Measurements from ENCODE around the gene FAM234A.

FAM234A gene

DNA sequence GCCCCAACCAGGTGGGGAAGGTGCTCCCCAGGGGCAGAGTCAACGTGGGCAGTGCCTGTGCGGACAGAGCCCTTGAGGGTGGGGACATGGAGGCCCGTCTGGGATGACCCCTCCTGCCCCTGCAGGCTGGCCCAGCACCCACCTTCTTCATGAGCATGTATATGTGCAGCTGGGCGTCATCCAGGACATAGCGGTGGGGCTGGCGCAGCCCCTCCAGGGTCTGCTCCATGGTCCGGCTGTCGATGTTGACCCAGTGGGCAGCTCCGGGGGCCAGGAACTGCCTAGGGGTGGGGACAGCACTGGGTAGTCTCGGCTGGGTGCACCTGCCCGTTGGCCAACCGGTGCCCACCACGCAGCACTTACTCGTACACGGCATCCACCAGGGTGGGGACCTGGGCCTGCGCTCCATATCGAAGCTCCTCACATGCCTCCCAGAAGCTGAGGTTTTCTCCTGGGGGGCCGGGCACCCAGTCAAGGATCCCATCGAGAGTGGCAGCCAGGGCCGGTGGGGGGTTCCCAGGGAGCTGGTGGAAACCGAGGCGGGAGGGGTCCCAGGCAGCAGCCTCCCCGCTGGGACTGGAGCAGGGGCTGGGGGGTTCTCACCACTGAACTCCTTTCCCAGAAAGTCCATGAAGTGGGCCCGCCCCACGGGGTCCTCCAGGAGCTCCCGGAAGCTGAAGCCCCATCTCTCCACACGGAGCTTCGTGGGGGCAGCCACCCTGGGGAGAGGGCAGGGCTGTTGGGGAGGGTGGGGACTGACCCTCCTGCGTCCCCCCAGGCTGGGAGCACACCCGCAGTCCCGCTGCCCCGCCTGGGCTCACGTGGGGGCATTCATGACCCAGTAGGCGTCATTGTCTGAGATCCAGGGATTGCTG lies 36.0 kb downstream of the FAM234A start:
- H3K4me3 ChIP-seq (ENCODE audit: low read length), result no peak overlapping the region
- TF ChIP-seq, protein P1, sequence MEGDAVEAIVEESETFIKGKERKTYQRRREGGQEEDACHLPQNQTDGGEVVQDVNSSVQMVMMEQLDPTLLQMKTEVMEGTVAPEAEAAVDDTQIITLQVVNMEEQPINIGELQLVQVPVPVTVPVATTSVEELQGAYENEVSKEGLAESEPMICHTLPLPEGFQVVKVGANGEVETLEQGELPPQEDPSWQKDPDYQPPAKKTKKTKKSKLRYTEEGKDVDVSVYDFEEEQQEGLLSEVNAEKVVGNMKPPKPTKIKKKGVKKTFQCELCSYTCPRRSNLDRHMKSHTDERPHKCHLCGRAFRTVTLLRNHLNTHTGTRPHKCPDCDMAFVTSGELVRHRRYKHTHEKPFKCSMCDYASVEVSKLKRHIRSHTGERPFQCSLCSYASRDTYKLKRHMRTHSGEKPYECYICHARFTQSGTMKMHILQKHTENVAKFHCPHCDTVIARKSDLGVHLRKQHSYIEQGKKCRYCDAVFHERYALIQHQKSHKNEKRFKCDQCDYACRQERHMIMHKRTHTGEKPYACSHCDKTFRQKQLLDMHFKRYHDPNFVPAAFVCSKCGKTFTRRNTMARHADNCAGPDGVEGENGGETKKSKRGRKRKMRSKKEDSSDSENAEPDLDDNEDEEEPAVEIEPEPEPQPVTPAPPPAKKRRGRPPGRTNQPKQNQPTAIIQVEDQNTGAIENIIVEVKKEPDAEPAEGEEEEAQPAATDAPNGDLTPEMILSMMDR (conservative IDR thresholded peaks at IDR 0.05; ENCODE audit: low read depth, low read length), result no peak
- no peak for DNase-seq (ENCODE audit: low read depth)

DNA sequence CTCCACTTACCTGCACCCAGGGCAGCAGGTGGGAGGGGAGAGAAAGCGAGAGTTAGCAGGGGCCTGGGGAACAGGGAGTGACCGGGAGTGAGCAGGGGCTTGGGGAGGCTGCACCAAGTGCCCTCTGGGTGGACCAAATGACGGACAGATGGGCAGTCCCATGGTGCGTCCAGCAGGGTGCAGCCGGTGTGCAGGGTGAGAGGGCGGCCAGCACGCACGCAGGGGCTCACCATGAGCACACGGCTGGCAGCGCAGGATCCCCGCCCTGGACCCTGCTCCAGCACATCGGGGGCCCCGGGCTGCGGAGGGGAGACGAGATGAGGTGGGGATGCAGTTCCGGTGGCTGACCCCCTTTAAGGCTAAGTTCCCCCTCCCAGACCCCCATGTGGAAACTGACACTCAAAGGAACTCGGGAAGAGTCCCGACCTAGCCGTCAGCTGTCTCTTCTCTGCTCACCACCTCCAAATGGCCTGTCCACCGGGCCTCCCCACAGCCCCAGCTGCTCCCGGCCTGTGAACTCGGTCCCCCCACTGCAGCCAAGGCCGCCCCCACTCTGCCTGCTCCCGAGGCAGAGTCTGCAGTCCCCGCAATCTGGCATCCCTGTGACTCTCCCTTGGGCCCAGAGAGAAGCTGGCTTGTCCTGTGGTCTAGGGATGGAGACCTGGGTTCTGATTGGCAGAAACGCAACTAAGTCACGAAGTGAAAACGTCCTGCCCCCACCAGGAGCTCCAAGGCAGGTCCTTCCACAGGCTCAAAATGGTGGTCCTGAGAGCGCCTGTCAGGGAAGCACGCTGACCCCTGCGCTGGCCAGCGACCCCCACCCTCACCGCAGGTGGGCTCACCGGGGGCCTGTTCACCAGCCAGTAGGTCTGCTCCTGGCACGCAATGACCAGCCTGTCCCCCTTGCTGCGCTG lies 38.3 kb downstream of the FAM234A start:
- TF ChIP-seq, protein P1 (conservative IDR thresholded peaks at IDR 0.05; ENCODE audit: low read depth, low read length), result no peak
- no peak for DNase-seq (ENCODE audit: low read depth)
- H3K4me3 ChIP-seq (ENCODE audit: low read length), result no peak overlapping the region

DNA sequence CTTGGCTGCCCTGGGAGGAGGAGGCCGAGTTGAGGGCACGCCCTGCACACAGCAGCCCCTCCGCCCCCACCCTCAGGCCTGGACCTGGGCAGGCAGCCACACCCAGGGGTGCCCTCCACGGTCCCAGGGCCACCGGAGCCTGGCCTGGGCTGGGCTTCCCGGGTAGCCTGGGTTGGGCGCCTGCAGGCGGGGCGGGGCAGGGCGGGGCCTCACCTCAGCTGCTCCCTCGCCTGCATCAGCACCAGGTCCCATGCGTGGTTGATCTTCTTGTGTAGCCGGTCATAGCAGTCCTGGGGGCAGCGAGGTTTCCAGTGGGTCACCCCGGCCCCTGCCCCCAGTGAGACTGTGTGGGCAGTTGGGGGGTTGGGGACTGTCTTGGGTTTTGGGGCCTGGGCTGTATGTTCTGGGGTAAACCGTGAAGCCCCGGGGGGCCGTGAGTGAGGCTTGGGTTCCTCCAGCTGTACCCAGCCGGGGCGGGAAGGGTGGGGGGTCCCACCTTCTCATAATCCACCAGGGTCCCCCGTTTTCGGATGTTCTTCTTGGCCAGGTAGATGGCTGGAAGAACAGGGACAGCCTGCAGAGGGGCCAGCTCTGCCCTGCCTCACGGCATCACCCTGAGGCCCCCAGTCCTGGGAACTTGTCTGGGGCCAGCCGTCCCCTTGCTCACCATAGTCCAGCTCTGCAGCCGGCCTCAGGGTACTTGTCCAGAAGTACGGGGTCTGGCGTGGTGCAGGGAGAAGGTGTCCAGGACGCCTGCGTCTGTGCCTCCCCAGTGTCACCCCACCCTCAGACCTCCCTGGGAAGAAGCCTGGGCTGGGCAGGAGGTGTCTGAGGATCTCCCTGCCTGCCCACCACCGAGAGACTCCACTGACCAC lies 39.2 kb downstream of the FAM234A start:
- no peak overlapping the region for H3K4me3 ChIP-seq (ENCODE audit: low read length)
- DNase-seq (ENCODE audit: low read depth), result no peak
- TF ChIP-seq, protein P1 (conservative IDR thresholded peaks at IDR 0.05; ENCODE audit: low read depth, low read length), result no peak

DNA sequence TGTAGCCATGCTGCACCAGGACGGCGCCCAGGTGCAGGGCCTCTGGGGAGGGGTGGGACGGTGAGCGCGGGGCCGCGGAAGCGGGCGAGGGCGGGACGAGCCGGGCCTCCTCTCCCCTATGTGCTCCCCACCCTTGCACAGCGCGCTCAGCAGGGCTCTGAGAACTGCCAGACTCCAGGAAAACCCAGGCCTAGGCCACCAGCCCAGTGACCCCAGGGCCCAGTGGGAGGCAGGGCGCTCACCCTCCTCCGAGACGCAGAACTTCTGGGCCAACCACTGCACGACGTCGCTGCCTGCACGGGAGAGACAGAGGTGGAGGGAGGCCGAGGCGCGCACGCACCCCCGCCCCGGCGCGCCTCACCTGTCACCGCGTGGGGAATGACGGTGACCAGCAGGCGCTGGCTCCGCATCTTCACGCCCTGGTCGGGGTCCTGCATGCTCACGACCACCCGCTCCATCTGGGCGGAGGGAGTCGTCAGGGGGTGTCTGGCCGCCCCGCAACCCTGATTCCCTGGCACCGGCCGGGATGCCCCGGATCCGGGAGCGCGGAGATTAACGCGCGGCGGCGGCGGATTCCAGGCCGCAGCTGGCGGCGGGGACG lies 40.5 kb downstream of the FAM234A start:
- TF ChIP-seq, protein P1 (conservative IDR thresholded peaks at IDR 0.05; ENCODE audit: low read depth, low read length), result no peak
- no peak for DNase-seq (ENCODE audit: low read depth)
- peak overlapping the region; percentile 37 for H3K4me3 ChIP-seq (ENCODE audit: low read length)

DNA sequence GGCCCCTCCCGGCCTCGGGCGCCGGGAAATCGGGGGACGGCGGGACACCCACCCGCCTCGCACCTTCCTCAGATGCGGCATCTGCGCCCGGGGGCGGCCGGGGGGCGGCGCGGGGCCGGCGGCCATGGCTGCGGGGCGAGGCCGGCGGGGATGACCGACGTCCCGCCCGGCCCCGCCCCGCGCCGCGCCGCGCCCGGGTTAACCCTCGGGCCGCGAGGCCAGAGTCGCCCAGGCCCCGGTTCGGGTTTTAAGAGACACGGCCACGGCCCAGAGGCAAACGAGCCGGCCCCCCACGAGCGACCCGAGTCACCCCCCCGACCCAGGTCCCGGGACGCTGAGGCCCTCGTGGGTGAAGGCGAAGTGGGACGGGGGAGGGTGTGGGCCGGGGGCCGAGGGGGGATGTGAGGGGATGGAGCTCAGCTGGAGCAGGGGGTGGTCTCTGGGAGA lies 41.2 kb downstream of the FAM234A start, which contains the start of gene RGS11:
Gene RGS11, minus strand, starts transcription at position 159 of the 447 bp plus-strand sequence. Its CDS starts 33 bp downstream, at position 126.
- TF ChIP-seq, protein P1 (conservative IDR thresholded peaks at IDR 0.05; ENCODE audit: low read depth, low read length), result no peak
- H3K4me3 ChIP-seq (ENCODE audit: low read length), result peak within 1 kb of the TSS; percentile 37
- DNase-seq (ENCODE audit: low read depth), result no peak

All from retinal pigment epithelial cell (primary cell).